Loucy (cell line): Measurements from ENCODE around the gene YTHDC2.

Experiments used
- EZH2phosphoT487 ChIP-seq: fragments of 200-600 bp; IDR thresholded peaks from 2 replicates; pipeline ENCODE4 v1.6.1; 2018; ENCODE audit warnings: antibody characterized with exemption, mild to moderate bottlenecking, moderate library complexity, borderline replicate concordance
- TF ChIP-seq, protein P1 (sequence below): fragments of 200-600 bp; sonication (generic); conservative IDR thresholded peaks from 2 replicates; pipeline ENCODE4 v1.5.1; 2014; ENCODE audit warnings: mild to moderate bottlenecking, antibody characterized with exemption, low read length

GRCh38 chr5:113574417-113574816 is 60.9 kb downstream of the YTHDC2 start:
- TF ChIP-seq, protein P1, sequence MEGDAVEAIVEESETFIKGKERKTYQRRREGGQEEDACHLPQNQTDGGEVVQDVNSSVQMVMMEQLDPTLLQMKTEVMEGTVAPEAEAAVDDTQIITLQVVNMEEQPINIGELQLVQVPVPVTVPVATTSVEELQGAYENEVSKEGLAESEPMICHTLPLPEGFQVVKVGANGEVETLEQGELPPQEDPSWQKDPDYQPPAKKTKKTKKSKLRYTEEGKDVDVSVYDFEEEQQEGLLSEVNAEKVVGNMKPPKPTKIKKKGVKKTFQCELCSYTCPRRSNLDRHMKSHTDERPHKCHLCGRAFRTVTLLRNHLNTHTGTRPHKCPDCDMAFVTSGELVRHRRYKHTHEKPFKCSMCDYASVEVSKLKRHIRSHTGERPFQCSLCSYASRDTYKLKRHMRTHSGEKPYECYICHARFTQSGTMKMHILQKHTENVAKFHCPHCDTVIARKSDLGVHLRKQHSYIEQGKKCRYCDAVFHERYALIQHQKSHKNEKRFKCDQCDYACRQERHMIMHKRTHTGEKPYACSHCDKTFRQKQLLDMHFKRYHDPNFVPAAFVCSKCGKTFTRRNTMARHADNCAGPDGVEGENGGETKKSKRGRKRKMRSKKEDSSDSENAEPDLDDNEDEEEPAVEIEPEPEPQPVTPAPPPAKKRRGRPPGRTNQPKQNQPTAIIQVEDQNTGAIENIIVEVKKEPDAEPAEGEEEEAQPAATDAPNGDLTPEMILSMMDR: no peak
- no peak for TF ChIP-seq EZH2phosphoT487
